ENCODE data around the gene LCE1A.

The LCE1A gene

DNA sequence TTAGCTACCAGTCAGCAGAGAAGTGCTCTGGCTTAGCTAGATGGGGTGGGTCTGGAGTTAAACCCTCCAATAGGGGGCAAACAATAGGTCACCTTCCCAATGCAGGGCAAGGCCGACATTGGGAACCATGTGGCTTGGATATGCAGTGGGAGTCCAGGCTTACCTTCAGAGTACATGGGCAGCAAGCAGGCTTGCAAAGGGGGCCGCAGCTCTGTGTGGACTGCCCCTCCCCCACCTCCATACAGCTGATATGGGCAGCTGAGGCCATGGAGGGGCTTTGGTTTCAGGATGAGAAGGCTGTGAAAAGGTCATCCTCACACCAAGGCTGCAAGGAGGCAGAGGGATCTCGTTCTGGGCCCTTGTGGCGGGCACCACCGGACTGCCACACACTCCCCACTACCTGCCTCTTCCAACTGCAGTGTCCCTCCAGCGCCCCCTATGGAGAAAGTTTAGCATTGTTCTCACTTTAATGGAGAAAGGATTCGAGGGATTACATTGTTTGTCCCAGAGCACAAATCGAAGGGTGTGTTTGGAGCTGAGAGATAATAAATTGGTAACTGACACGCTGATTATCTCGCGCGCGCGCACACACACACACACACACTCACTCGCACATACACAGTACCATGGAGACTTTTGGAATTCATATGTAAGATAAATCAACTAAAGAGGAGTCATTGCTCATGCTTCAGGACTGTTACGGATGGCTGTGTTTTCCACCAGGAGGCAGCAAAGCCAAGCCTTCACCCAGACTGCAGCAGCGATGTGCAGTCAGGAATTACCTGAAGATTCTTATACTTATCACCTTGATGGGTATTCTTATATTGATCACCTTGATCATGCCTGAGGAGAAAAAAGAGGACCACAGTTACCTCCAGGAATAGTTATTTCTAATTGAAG is 43.8 kb downstream of the LCE1A start:
- DNase-seq (ENCODE audit: low read depth): no peak

DNA sequence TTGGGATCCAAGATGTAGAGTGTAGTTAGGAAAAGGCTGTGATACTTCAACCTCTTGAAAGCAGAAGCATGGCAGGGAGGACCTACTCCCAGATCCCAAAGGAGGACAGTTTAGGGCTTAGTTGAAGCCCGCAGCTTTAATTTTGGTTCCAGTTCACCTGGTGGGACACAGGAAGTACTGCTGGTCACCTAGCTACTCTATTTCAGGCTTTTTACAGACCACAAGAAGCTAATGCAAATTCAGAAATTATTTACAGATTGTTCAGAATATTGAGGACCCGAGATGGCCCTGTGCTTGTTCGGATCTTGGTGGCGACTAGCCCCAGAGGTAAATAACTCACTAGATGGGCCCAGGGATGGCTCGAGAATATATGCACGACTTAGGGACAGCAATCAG is 44.5 kb downstream of the LCE1A start:
- no peak for DNase-seq (ENCODE audit: low read depth)

DNA sequence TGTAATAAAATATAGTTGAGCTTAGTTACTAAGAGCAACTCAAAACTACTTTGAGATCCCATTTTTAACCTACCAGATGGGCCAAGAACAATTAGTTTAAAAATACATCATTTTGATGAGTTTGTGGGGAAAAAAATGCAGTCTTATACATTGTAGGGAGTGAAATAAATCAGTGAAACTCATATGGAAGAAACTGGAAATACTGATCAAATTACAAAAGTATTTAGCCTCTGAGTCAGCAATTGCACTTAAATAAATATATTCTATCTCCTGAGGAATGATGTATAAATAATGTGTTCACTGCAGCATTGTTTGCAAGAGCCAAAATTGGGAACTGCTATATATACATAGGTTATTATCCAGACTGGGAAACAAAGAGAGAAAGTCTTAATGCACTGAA is 46.2 kb downstream of the LCE1A start:
- no peak for DNase-seq (ENCODE audit: low read depth)

DNA sequence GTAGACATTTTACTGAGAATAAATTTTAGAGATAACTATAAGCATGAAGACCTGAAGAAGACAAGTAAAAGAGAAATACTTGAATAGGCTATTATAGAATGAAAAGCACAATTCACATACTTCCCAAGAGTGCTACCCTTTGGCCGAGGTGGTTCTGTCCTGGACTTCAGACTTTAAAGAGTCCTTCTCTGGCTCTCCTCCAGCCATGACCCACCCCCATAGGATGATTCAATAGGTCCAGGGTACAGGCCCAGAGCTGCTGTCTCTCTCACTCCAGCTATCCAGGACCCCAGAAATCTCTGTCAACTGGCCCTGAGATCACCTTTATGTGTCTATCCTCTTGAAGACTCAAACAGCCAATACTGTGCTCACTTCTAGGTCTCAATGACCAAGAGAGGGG is 49.6 kb downstream of the LCE1A start:
- no peak for DNase-seq (ENCODE audit: low read depth)

All from stimulated activated CD8-positive, alpha-beta memory T cell treated with anti-CD3 and anti-CD28 coated beads, Interleukin-4, amount 100 ng/mL, for 24 hours (primary cell).